Ammon's horn (tissue), 1 donor: ENCODE results near the gene TRIM38.
"Not testable (repeated sequence)": the region's sequence is repeated elsewhere in the genome, so short reads cannot be mapped to it uniquely, and the experiment has no call there.

ENCODE experiments used
- DNase-seq: peaks from one replicate; pipeline ENCODE4 v3.0.0-alpha.2; 2016; ENCODE audit warnings: low spot score

The TRIM38 gene

GRCh38 chr6:26006086-26006939, 43.7 kb downstream of the TRIM38 start:
- DNase-seq: no peak

- DNase-seq: not testable (repeated sequence)
These were observed 44.3 kb downstream of the TRIM38 start for GRCh38 chr6:26006940-26007305.

GRCh38 chr6:26008470-26008869, 45.9 kb downstream of the TRIM38 start:
- DNase-seq: no peak

GRCh38 chr6:26009817-26010216, 47.2 kb downstream of the TRIM38 start:
- no peak for DNase-seq

GRCh38 chr6:26012061-26012460, 49.5 kb downstream of the TRIM38 start:
- no peak for DNase-seq

GRCh38 chr6:26014386-26014785, 51.8 kb downstream of the TRIM38 start:
- not testable (repeated sequence) for DNase-seq

- DNase-seq: no peak
These were observed 53.8 kb downstream of the TRIM38 start for GRCh38 chr6:26016245-26016962.

- DNase-seq: no peak
These were observed 54.5 kb downstream of the TRIM38 start for GRCh38 chr6:26016963-26017631.

- DNase-seq: peak; percentile 72
These were observed 55.0 kb downstream of the TRIM38 start for GRCh38 chr6:26017632-26017966.

- DNase-seq: no peak
These were observed 56.7 kb downstream of the TRIM38 start for GRCh38 chr6:26019261-26019830.

- no peak for DNase-seq
These were observed 57.3 kb downstream of the TRIM38 start for GRCh38 chr6:26019967-26020328.

GRCh38 chr6:26020329-26021000, 57.9 kb downstream of the TRIM38 start:
- DNase-seq: peak; percentile 90

GRCh38 chr6:26021001-26021349, 58.4 kb downstream of the TRIM38 start:
- DNase-seq: peak; percentile 18

GRCh38 chr6:26021350-26022131, 58.9 kb downstream of the TRIM38 start:
- DNase-seq: peak; percentile 91

- DNase-seq: peak; percentile 89
These were observed 59.5 kb downstream of the TRIM38 start for GRCh38 chr6:26022132-26022472.

- DNase-seq: no peak
These were observed 60.1 kb downstream of the TRIM38 start for GRCh38 chr6:26022737-26023136.

- DNase-seq: no peak
These were observed 62.0 kb downstream of the TRIM38 start for GRCh38 chr6:26024651-26025046.

- DNase-seq: no peak
These were observed 62.7 kb downstream of the TRIM38 start for GRCh38 chr6:26025047-26025893.

- DNase-seq: peak; percentile 95
These were observed 63.6 kb downstream of the TRIM38 start for GRCh38 chr6:26025894-26026832.
